GM08714 (cell line): ENCODE measurements around the gene IGFL2.
"Not testable (repeated sequence)": the region's sequence is repeated elsewhere in the genome, so short reads cannot be mapped to it uniquely, and the experiment has no call there.

Experiments
- H3K4me3 ChIP-seq: fragments of 200-500 bp; sonication (Bioruptor generic); 2 replicates; pipeline ENCODE4 v1.5.1; 2014; ENCODE audit warnings: mild to moderate bottlenecking, low read length, inconsistent platforms
- ZNF274 ChIP-seq: IDR thresholded peaks from 2 replicates; pipeline ENCODE4 v1.6.1; 2012; ENCODE audit warnings: mild to moderate bottlenecking, low read depth, low read length

The IGFL2 gene

GRCh38 chr19:46131485-46132143 is 16.4 kb upstream of the IGFL2 start:
- no peak overlapping the region for H3K4me3 ChIP-seq
- no peak for TF ChIP-seq ZNF274

GRCh38 chr19:46132508-46133100 is 15.4 kb upstream of the IGFL2 start:
- TF ChIP-seq ZNF274 = no peak
- H3K4me3 ChIP-seq = no peak overlapping the region

- no peak for TF ChIP-seq ZNF274
- H3K4me3 ChIP-seq = no peak overlapping the region
Measured at GRCh38 chr19:46133101-46133627, 14.9 kb upstream of the IGFL2 start.

GRCh38 chr19:46133777-46134241 is 14.2 kb upstream of the IGFL2 start:
- H3K4me3 ChIP-seq = no peak overlapping the region
- TF ChIP-seq ZNF274 = no peak

GRCh38 chr19:46134527-46134926 is 13.5 kb upstream of the IGFL2 start:
- TF ChIP-seq ZNF274 = no peak
- no peak overlapping the region for H3K4me3 ChIP-seq

- H3K4me3 ChIP-seq = no peak overlapping the region
- TF ChIP-seq ZNF274 = no peak
Measured at GRCh38 chr19:46137915-46138473, 10.0 kb upstream of the IGFL2 start.

GRCh38 chr19:46141421-46141820 is 6.6 kb upstream of the IGFL2 start:
- TF ChIP-seq ZNF274 = no peak
- H3K4me3 ChIP-seq = no peak overlapping the region

- TF ChIP-seq ZNF274 = no peak
- no peak overlapping the region for H3K4me3 ChIP-seq
Measured at GRCh38 chr19:46142294-46142693, 5.7 kb upstream of the IGFL2 start.

- H3K4me3 ChIP-seq = no peak overlapping the region
- no peak for TF ChIP-seq ZNF274
Measured at GRCh38 chr19:46144756-46145155, 3.3 kb upstream of the IGFL2 start.

GRCh38 chr19:46147166-46147740 is 785 bp upstream of the IGFL2 start:
- H3K4me3 ChIP-seq = no peak overlapping the region
- TF ChIP-seq ZNF274 = no peak

- no peak for TF ChIP-seq ZNF274
- no peak overlapping the region for H3K4me3 ChIP-seq
Measured at GRCh38 chr19:46150606-46151005, 2.6 kb downstream of the IGFL2 start.

GRCh38 chr19:46155237-46155636 is 7.2 kb downstream of the IGFL2 start:
- no peak overlapping the region for H3K4me3 ChIP-seq
- TF ChIP-seq ZNF274 = no peak

GRCh38 chr19:46159418-46160232 is 11.6 kb downstream of the IGFL2 start:
- TF ChIP-seq ZNF274 = no peak
- no peak overlapping the region for H3K4me3 ChIP-seq

GRCh38 chr19:46160233-46160775 is 12.3 kb downstream of the IGFL2 start:
- H3K4me3 ChIP-seq = no peak overlapping the region
- TF ChIP-seq ZNF274 = no peak

GRCh38 chr19:46161642-46162257 is 13.7 kb downstream of the IGFL2 start:
- H3K4me3 ChIP-seq = not testable (repeated sequence)
